ENCODE results near the gene FBXO2. TPM values are rescaled to one million over a fixed set of nuclear protein-coding genes. Genes with fewer than 3 reads are reported as not detected.

The FBXO2 gene
- polyA plus RNA-seq, 1 experiment, result 2.2 TPM

DNA sequence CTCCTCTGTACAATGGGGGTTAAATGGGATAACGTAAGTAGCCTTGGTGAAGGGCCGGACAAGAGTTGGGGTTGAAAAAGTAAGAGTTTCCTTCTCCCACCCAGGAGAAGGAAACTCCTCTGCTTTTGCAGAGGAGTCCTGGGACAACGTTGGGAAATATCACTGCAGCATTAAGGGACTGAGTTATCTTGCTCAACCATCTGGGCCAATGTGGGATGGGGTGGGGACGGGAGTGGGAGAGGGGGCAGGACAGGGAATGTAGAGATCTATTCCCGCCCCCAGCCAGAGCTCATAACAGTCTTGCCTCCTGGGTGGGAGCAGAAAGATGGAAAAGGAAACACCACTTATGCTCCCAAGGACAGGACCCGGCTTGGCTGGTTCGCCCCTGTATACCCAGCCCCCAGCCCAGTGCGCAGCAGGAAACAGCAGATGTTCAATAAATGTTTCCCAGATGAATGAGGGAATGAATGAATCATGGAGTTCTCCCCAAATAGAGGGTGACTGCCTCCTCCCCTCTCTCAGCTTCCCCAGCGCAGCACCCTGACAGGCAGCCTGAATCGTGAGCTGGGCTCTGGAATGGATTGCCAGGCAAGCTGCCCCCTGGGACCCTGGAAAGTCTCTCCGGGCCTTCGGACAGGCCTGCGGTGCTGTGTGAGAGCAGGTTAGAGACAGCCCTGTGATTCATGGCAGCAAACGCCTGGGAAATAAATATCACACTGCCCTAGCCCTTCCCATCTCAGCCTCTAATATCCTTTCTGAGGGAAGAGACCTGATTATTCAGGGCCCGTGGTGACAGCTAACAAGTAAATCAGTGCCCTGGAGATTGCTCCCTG lies 24.8 kb downstream of the FBXO2 start:
- TF ChIP-seq, protein P1, sequence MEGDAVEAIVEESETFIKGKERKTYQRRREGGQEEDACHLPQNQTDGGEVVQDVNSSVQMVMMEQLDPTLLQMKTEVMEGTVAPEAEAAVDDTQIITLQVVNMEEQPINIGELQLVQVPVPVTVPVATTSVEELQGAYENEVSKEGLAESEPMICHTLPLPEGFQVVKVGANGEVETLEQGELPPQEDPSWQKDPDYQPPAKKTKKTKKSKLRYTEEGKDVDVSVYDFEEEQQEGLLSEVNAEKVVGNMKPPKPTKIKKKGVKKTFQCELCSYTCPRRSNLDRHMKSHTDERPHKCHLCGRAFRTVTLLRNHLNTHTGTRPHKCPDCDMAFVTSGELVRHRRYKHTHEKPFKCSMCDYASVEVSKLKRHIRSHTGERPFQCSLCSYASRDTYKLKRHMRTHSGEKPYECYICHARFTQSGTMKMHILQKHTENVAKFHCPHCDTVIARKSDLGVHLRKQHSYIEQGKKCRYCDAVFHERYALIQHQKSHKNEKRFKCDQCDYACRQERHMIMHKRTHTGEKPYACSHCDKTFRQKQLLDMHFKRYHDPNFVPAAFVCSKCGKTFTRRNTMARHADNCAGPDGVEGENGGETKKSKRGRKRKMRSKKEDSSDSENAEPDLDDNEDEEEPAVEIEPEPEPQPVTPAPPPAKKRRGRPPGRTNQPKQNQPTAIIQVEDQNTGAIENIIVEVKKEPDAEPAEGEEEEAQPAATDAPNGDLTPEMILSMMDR (IDR thresholded peaks at IDR 0.05; ENCODE audit: insufficient read depth, low read depth, low read length), result no peak
- Histone ChIP-seq H3K4me3 (ENCODE audit: low read depth, low read length) (no peak overlapping the region), H3K27me3 (ENCODE audit: control insufficient read depth, insufficient read depth, low read length) (peaks cover 5% of the 10 kb centered on the region; the same call in 1 of the 2 replicates), H3K36me3 (ENCODE audit: control insufficient read depth, insufficient read depth, low read length) (no peaks in the 10 kb centered on the region)
- DNase-seq (ENCODE audit: low read depth), result no peak
- POLR2A ChIA-PET, result no interaction called here
- CTCF ChIA-PET, result interaction anchor here (0.6 kb wide), 1 partner anchor 13 kb away, joined by 3 read pairs; no protein-coding TSS in a partner anchor

DNA sequence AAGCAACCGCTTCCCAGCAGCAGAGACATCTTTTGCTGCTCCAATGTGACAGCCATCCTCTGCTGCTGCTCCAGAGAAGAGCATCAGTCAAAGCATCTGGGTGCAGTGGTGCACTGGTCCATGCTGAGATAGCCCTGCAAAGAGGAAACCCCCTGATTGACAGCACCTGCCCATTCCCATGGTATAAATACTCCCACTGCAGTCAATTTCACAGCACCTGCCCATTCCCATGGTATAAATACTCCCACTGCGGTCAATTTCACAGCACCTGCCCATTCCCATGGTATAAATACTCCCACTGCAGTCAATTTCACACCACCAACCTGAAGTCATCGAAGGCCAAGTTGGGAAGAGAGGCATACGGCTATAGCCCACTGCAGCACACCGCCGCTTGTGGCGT lies 25.5 kb downstream of the FBXO2 start:
- no peak for DNase-seq (ENCODE audit: low read depth)
- no peak overlapping the region for H3K4me3 ChIP-seq (ENCODE audit: low read depth, low read length)
- ChIA-PET POLR2A (no interaction called here), CTCF (no interaction called here)
- TF ChIP-seq, protein P1 (IDR thresholded peaks at IDR 0.05; ENCODE audit: insufficient read depth, low read depth, low read length), result no peak
- H3K27me3 ChIP-seq (ENCODE audit: control insufficient read depth, insufficient read depth, low read length), result peaks cover 5% of the 10 kb centered on the region; the same call in 1 of the 2 replicates
- no peaks in the 10 kb centered on the region for H3K36me3 ChIP-seq (ENCODE audit: control insufficient read depth, insufficient read depth, low read length)

DNA sequence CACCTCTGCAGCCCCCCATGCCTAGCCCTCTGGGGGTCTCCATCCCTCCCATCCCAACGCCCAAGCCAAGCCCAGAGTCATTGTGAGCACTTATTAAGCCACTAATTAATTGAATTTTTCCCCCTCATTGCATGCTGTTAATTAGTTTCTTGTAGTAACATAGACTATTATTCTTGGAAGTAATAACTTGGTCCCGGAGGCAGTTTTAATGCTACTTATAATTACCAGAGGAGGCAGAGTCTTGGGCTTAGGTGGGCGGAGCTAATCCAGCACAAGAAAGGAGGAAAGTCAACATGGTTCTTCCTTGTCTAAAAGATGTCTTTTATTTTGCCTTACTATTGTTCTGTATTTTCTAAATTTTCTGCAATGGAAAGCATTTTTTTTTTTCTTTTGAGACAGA lies 27.7 kb downstream of the FBXO2 start:
- ChIA-PET POLR2A (no interaction called here), CTCF (interaction anchor here (1.2 kb wide), 1 partner anchor 16 kb away, joined by 4 read pairs; no protein-coding TSS in a partner anchor)
- Histone ChIP-seq H3K36me3 (ENCODE audit: control insufficient read depth, insufficient read depth, low read length) (no peaks in the 10 kb centered on the region), H3K4me3 (ENCODE audit: low read depth, low read length) (no peak overlapping the region), H3K27me3 (ENCODE audit: control insufficient read depth, insufficient read depth, low read length) (peaks cover 5% of the 10 kb centered on the region)
- TF ChIP-seq, protein P1 (IDR thresholded peaks at IDR 0.05; ENCODE audit: insufficient read depth, low read depth, low read length), result no peak
- no peak for DNase-seq (ENCODE audit: low read depth)

GRCh38 chr1:11623702-11624101 lies 30.5 kb downstream of the FBXO2 start:
- H3K36me3 ChIP-seq (ENCODE audit: control insufficient read depth, insufficient read depth, low read length), result no peaks in the 10 kb centered on the region
- ChIA-PET CTCF (no interaction called here), POLR2A (no interaction called here)
- peaks cover 2% of the 10 kb centered on the region; the same call in 1 of the 2 replicates for H3K27me3 ChIP-seq (ENCODE audit: control insufficient read depth, insufficient read depth, low read length)
- H3K4me3 ChIP-seq (ENCODE audit: low read depth, low read length), result no peak overlapping the region
- TF ChIP-seq, protein P1 (IDR thresholded peaks at IDR 0.05; ENCODE audit: insufficient read depth, low read depth, low read length), result no peak
- no peak for DNase-seq (ENCODE audit: low read depth)

DNA sequence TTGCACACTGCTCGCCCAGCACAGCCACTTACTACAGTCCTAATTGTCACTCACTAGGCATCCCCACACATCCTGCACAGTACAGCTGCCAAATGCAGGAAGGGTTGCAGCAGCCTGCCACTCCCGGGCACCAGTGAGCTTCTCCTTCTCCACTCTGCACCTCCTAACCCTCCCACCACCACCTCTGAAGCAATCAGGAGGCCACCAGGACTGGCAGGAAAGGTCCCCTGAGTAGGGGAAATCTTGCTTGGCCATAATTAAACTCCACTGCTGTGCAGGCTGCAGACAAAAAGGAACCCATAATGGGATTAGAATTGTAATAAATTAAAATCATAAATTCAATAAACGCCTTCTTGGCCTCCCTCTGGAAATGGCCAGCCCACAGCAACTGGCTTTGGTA lies 31.8 kb downstream of the FBXO2 start:
- ChIA-PET POLR2A (no interaction called here), CTCF (interaction anchor here (1.0 kb wide), 1 partner anchor 23 kb away, joined by 3 read pairs; no protein-coding TSS in a partner anchor)
- DNase-seq (ENCODE audit: low read depth), result no peak
- TF ChIP-seq, protein P1 (IDR thresholded peaks at IDR 0.05; ENCODE audit: insufficient read depth, low read depth, low read length), result no peak
- H3K4me3 ChIP-seq (ENCODE audit: low read depth, low read length), result no peak overlapping the region
- H3K27me3 ChIP-seq (ENCODE audit: control insufficient read depth, insufficient read depth, low read length), result peaks cover 2% of the 10 kb centered on the region; the same call in 1 of the 2 replicates
- no peaks in the 10 kb centered on the region for H3K36me3 ChIP-seq (ENCODE audit: control insufficient read depth, insufficient read depth, low read length)

All from BJ (cell line).